ENCODE results near the gene AFF3.
"Not testable (repeated sequence)": the region's sequence is repeated elsewhere in the genome, so short reads cannot be mapped to it uniquely, and the experiment has no call there.

GRCh38 chr2:100098855-100099254, 43.5 kb downstream of the AFF3 start:
- not testable (repeated sequence) for TF ChIP-seq POLR2A (IDR thresholded peaks at IDR 0.05); POLR2AphosphoS5 (IDR thresholded peaks at IDR 0.05); CTCF (IDR thresholded peaks at IDR 0.05); EP300 (IDR thresholded peaks at IDR 0.05; ENCODE audit: low read depth)
